Breast epithelium (tissue), 3 donors: Measurements from ENCODE around the gene POLD1.

Experiments
- CTCF ChIP-seq, 3 donors: fragments of 450-650 bp; IDR thresholded peaks; one replicate each; pipeline ENCODE4 v1.5.1; 2016 to 2017; ENCODE audit warnings: antibody characterized with exemption in 3 of 3, mild to moderate bottlenecking in 3 of 3, moderate library complexity in 3 of 3
- POLR2A ChIP-seq: fragments of 450-650 bp; IDR thresholded peaks from one replicate; pipeline ENCODE4 v1.6.1; 2016; ENCODE audit warnings: antibody characterized with exemption, mild to moderate bottlenecking, moderate library complexity
- POLR2AphosphoS5 ChIP-seq, 3 donors: sonication (generic); formaldehyde crosslinking; IDR thresholded peaks; one replicate each; pipeline ENCODE4 v1.6.1; 2017; ENCODE audit warnings: antibody characterized with exemption in 3 of 3

- TF ChIP-seq POLR2A = no peak
- no peak for TF ChIP-seq CTCF (IDR thresholded peaks at IDR 0.05)
- TF ChIP-seq POLR2AphosphoS5 (IDR thresholded peaks at IDR 0.05) = no peak
These were observed 25.2 kb downstream of the POLD1 start for GRCh38 chr19:50409347-50409746.
